Chondrocyte (in vitro differentiated cells): Measurements from ENCODE around the gene OR10S1. TPM values are rescaled to one million over a fixed set of nuclear protein-coding genes. Genes with fewer than 3 reads are reported as not detected.

Experiments used
- DNase-seq: peaks from one replicate; pipeline ENCODE4 v3.0.0; 2021; ENCODE audit warnings: mixed read lengths, low spot score
- H3K27ac Mint-ChIP-seq: one replicate; pipeline ENCODE4 v1.8.0; 2021; ENCODE audit warnings: mild to moderate bottlenecking, moderate library complexity, mixed read lengths; ENCODE audit not compliant: unreplicated experiment
- H3K27me3 Mint-ChIP-seq: 2 replicates; pipeline ENCODE4 v1.8.0; 2021; ENCODE audit warnings: low read depth, mixed read lengths
- H3K36me3 Mint-ChIP-seq: 2 replicates; pipeline ENCODE4 v1.8.0; 2021; ENCODE audit warnings: low read depth, mixed read lengths
- H3K4me1 Mint-ChIP-seq: 2 replicates; pipeline ENCODE4 v1.8.0; 2021; ENCODE audit warnings: low read depth, mild to moderate bottlenecking, mixed read lengths
- H3K4me3 Mint-ChIP-seq: one replicate; pipeline ENCODE4 v1.8.0; 2021; ENCODE audit warnings: mild to moderate bottlenecking, moderate library complexity, mixed read lengths; ENCODE audit not compliant: unreplicated experiment
- H3K9me3 Mint-ChIP-seq: 2 replicates; pipeline ENCODE4 v1.8.0; 2021; ENCODE audit warnings: low read depth, mixed read lengths
- CTCF ChIP-seq: fragments of 200-600 bp; sonication (generic); IDR thresholded peaks from 2 replicates; pipeline ENCODE4 v1.5.0; 2021; ENCODE audit warnings: antibody characterized with exemption, mild to moderate bottlenecking, moderate library complexity
- total RNA-seq: library from RNA; stranded (reverse); gene quantifications from 3 replicates; pipeline ENCODE4 v1.2.1, GENCODE V29; 2021

OR10S1 gene
- total RNA-seq, 1 donor from 2014 or later: not detected

DNA sequence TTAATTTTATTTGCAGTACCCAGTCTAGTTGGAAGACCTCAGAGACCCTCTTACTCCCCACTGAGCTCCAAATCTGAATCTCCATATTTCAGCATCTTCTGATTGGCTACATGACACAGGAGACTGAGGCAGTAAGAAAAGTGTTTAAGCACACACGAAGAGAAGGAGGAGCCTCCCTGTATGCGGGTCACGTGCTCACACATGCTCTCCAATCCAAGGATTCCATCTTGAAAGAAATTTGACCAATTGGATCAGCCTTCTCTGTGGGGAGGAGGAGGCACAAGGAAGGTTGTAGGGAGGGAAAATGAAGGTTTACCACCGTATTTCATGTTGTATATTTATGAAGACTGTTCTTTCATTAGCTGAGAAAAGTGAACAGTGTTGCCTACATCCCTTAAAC, 35.2 kb downstream of the OR10S1 start:
- Mint-ChIP-seq H3K36me3 (no peaks in the 10 kb centered on the region), H3K4me1 (no peaks in the 10 kb centered on the region), H3K27me3 (peaks cover under 1% of the 10 kb centered on the region), H3K9me3 (peaks cover 4% of the 10 kb centered on the region), H3K4me3 (no peak overlapping the region), H3K27ac (no peak overlapping the region)
- no peak for DNase-seq
- TF ChIP-seq CTCF: no peak

DNA sequence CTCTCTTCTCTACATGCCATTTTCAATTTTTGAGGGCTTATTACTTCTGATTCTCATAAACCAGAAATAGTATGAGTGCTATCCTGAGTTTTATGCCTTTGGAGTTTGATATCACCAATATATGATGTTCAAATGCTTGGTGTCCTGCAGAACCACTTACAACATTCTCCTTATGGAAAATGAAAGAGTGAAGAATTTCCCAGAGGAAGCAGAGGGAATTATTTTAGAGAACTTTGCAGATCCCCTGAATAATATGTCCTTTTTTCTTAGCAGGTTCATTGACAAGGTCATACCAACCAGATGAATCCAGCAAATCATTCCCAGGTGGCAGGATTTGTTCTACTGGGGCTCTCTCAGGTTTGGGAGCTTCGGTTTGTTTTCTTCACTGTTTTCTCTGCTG, 38.3 kb downstream of the OR10S1 start, which contains the start of gene OR4D5:
OR4D5 (plus strand) TSS at position 301 of the 400 bp plus-strand sequence; CDS start at position 301, 0 bp downstream.
- no peak for DNase-seq
- H3K36me3 Mint-ChIP-seq: no peaks in the 10 kb centered on the region
- peaks cover 4% of the 10 kb centered on the region for H3K9me3 Mint-ChIP-seq
- no peak within 1 kb of the TSS for H3K4me3 Mint-ChIP-seq
- TF ChIP-seq CTCF: no peak
- no peaks in the 10 kb centered on the region for H3K27me3 Mint-ChIP-seq
- no peak within 1 kb of the TSS for H3K27ac Mint-ChIP-seq
- no peaks in the 10 kb centered on the region for H3K4me1 Mint-ChIP-seq

Other genes starting within 250 kb of the OR10S1 start
- gene ZNF202, start 236.1 kb downstream of the OR10S1 start, total RNA-seq: 7.4 to 10.0 TPM (median 8.3 TPM) in 3 replicates
- not detected in 3 replicates for gene OR6X1, start 223.3 kb downstream of the OR10S1 start, total RNA-seq
- not detected in 3 replicates for gene OR6M1, start 171.4 kb downstream of the OR10S1 start, total RNA-seq
- not detected in 3 replicates for gene TMEM225, start 92.1 kb downstream of the OR10S1 start, total RNA-seq
- gene OR8D4, start 75.6 kb downstream of the OR10S1 start, total RNA-seq: not detected in 3 replicates
- gene OR4D5, start 38.2 kb downstream of the OR10S1 start, total RNA-seq: not detected in 3 replicates
- not detected in 3 replicates for gene OR6T1, start 33.9 kb downstream of the OR10S1 start, total RNA-seq
- gene OR10G6, start 17.4 kb upstream of the OR10S1 start, total RNA-seq: not detected in 3 replicates
- gene OR10G4, start 35.2 kb upstream of the OR10S1 start, total RNA-seq: not detected in 3 replicates
- gene OR10G9, start 45.2 kb upstream of the OR10S1 start, total RNA-seq: not detected in 3 replicates
- not detected in 3 replicates for gene OR10G8, start 49.0 kb upstream of the OR10S1 start, total RNA-seq
- not detected in 3 replicates for gene OR10G7, start 63.5 kb upstream of the OR10S1 start, total RNA-seq
- 2.7 to 11.0 TPM (median 3.1 TPM) in 3 replicates for gene VWA5A, start 137.7 kb upstream of the OR10S1 start, total RNA-seq
- not detected in 3 replicates for gene OR10D3, start 205.6 kb upstream of the OR10S1 start, total RNA-seq